ENCODE results near the gene AUTS2. TPM values are rescaled to one million over a fixed set of nuclear protein-coding genes. Genes with fewer than 3 reads are reported as not detected.

AUTS2 gene
- total and polyA plus RNA-seq, 2 of the 8 experiments (the other 6 are each of a cell fraction or from before 2014, with no cell fraction given): 25.9 to 101 TPM

- no peak for FAIRE-seq
- DNase-seq (ENCODE audit: low read depth in 1 of 2, low spot score in 2 of 2): no peak
- no peak overlapping the region for H2BK120ac ChIP-seq (replicated peaks; ENCODE audit: low read depth, low read length)
- H3K23me2 ChIP-seq (ENCODE audit: low read depth, low read length): no peaks in the 10 kb centered on the region
- H4K91ac ChIP-seq (replicated peaks; ENCODE audit: insufficient read length, low read length): no peak overlapping the region
- no peak overlapping the region for H3K23ac ChIP-seq (ENCODE audit: insufficient read length)
- no peak overlapping the region for H2BK15ac ChIP-seq (ENCODE audit: low read length)
- TF ChIP-seq NANOG (IDR thresholded peaks at IDR 0.05; ENCODE audit: insufficient read depth, low read depth, low read length, poor library complexity, severe bottlenecking) (no peak), KDM4A (IDR thresholded peaks at IDR 0.05; ENCODE audit: low read depth, low read length, severe bottlenecking) (no peak), BACH1 (IDR thresholded peaks at IDR 0.05; ENCODE audit: low read length) (no peak)
- no peaks in the 10 kb centered on the region for H4K20me1 ChIP-seq (replicated peaks in 1 of 2; ENCODE audit: control insufficient read depth in 1 of 2, insufficient read depth in 2 of 2, low read length in 2 of 2)
- H3K27ac ChIP-seq (ENCODE audit: low read depth, low read length): no peak overlapping the region
- no peak overlapping the region for H2AK5ac ChIP-seq (ENCODE audit: low read depth, low read length)
- no peak overlapping the region for H2AFZ ChIP-seq (ENCODE audit: low read length)
- H4K8ac ChIP-seq (ENCODE audit: extremely low read depth, insufficient read depth, low read length): no peak overlapping the region
- CTCF ChIA-PET (ENCODE audit: partially characterized antibody): interaction anchor here (0.6 to 1.9 kb wide), 10 partner anchors 11 to 623 kb away, joined by 3 to 6 read pairs (median 4); no protein-coding TSS in a partner anchor
- H3K36me3 ChIP-seq (ENCODE audit: control insufficient read depth in 2 of 4, insufficient read depth in 4 of 4, low read length in 3 of 4): no peaks in the 10 kb centered on the region
- H2BK12ac ChIP-seq (ENCODE audit: low read depth, low read length): no peak overlapping the region
- no peak overlapping the region for H3K9ac ChIP-seq (replicated peaks in 1 of 4; ENCODE audit: extremely low read depth in 1 of 4, low read depth in 3 of 4, low read length in 3 of 4)
- H3K18ac ChIP-seq (ENCODE audit: extremely low read depth, low read length): no peak overlapping the region
- POLR2A ChIA-PET (ENCODE audit: partially characterized antibody): no interaction called here
- no peak overlapping the region for H3K56ac ChIP-seq (replicated peaks; ENCODE audit: insufficient read length, low read depth, low read length)
- WGBS, 2 experiments (ENCODE audit: extremely low coverage in 1 of 2, insufficient coverage in 1 of 2, insufficient read length in 1 of 2, insufficient replicate concordance in 2 of 2, low coverage in 1 of 2, low lambda C conversion rate in 2 of 2, missing lambda C conversion rate in 1 of 2): 82% methylated on average over 11 of the region's 11 CpGs; no CpG with 5 or more reads in 1 of the 2 experiments
- no peak overlapping the region for H4K5ac ChIP-seq (ENCODE audit: insufficient read length, low read depth, low read length)
- no peak overlapping the region; the same call in 1 of the 2 replicates for H2BK20ac ChIP-seq (ENCODE audit: low read length)
- no peak overlapping the region for H3K4me2 ChIP-seq (ENCODE audit: insufficient read depth in 1 of 2, low read depth in 2 of 2, low read length in 2 of 2)
- no peaks in the 10 kb centered on the region for H3K79me2 ChIP-seq (ENCODE audit: control insufficient read depth in 1 of 2, insufficient read depth in 2 of 2, low read length in 2 of 2)
- peaks cover 0 to 4% (median under 1%) of the 10 kb centered on the region in 4 experiments; a peak in 2 of 7 replicates for H3K27me3 ChIP-seq (replicated peaks in 1 of 4; ENCODE audit: control insufficient read depth in 3 of 4, extremely low read depth in 1 of 4, insufficient read depth in 3 of 4, low read length in 3 of 4)
- no peak overlapping the region for H3K4me3 ChIP-seq (ENCODE audit: extremely low read depth in 1 of 4, insufficient read depth in 2 of 4, low read depth in 3 of 4, low read length in 4 of 4)
- no peak overlapping the region for H2BK5ac ChIP-seq (ENCODE audit: low read depth, low read length)
- H3K4ac ChIP-seq (replicated peaks; ENCODE audit: insufficient read length, low read depth, low read length): no peak overlapping the region
- H3K14ac ChIP-seq (ENCODE audit: insufficient read length): no peak overlapping the region
- no peaks in the 10 kb centered on the region for H3K79me1 ChIP-seq (ENCODE audit: low read depth, low read length)
- peaks cover 0 to 7% (median 0%) of the 10 kb centered on the region in 4 experiments; a peak in 3 of 7 replicates for H3K4me1 ChIP-seq (replicated peaks in 1 of 4; ENCODE audit: control insufficient read depth in 3 of 4, insufficient read depth in 4 of 4, low read length in 3 of 4)
- no peaks in the 10 kb centered on the region for H3K9me3 ChIP-seq (ENCODE audit: insufficient read depth in 2 of 2, low read depth in 1 of 2, low read length in 1 of 2)
Observed at GRCh38 chr7:70673778-70674570, 1075.7 kb downstream of the AUTS2 start.
